Ramos (cell line): ENCODE data around the gene NTM.

Experiments used
- in situ Hi-C: fragments of 300-500 bp; cut with MboI; formaldehyde crosslinking; loops from one replicate; pipeline ENCODE4 v1.14.3; 2022; ENCODE audit warnings: low sequenced_read_pairs; ENCODE audit not compliant: unreplicated experiment

The NTM gene

DNA sequence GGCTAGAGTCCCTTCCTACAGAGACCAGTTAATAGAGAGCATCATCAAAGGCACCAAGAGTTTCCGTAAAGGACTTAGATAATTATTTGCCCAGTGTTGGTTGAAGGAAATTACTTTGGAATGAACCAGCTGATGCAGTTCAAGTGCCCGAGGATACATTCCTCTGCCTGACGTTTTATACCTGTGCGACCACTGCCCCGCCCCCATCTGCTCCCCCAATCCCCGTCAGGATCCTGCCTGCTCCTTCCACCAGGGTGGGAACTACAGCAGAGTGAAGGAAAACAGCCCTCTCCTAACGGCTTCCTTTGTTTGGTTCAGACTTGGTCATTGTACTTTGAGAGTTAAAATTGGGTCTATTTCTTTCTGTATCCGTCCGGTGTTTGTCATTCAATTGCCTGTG lies 761.5 kb downstream of the NTM start:
- in situ Hi-C loops = no loop called here

DNA sequence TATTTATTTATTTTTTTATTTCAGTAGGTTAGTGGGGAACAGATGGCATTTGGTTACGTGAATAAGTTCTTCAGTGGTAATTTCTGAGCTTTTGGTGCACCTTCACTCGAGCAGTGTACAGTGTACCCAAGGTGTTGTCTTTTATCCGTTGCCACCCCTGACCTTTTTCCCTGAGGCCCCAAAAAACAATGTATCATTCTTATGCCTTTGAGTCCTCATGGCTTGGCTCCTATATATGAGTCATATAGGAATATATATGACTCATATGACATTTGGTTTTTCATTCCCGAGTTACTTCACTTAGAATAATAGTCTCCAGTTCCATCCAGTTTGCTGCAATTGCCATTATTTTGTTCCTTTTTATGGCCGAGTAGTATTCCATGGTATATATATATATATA lies 763.9 kb downstream of the NTM start:
- in situ Hi-C loops = no loop called here

DNA sequence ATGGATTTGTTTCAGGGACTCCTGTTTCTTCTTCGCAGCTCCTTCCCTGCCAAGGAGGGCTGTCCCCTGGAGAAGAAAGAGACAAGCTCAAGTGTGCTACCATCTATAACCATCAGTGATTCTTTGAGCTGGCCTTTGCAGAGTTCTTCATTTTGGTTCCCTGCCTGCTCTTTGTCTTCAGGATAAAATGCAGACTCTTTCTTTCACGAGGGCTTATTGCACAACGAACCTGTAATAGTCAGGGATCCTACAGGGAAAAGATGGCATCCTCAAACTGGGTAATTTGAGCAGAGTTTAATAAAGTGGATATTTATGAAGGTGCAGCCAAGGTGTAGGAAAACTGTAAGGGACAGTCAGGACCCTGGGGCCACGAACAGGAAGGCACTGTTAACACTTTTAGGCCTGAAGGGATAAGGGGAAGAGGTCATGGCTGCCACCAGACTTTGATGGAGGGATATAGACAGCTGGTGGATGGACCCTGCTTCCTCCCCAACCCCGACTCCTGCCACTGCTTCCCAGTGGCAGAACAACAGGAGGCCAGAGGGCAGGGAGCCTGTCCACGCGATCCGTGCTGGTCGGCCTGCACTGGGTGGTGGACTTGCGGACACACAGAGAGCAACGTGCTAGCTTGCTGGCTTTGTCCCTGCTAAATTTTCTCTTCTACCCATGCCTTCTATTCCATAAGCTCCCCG lies 767.0 kb downstream of the NTM start:
- in situ Hi-C loops = no loop called here

DNA sequence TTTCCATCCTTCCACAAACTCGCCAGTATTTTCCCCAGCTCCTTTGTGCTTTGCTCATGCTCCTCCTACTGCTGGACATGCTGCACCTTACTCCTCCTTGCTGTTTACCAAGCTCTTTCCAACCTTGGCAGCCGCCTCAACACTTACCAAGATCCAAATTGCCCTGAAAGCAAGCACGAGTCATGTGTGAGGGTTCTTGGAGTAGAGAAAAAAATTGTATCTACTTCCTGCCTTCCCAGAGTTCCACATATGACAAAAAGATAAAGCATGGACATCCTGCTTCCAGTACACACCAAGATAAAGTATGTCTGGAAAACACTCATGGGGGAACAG lies 767.5 kb downstream of the NTM start:
- in situ Hi-C loops = no loop called here

DNA sequence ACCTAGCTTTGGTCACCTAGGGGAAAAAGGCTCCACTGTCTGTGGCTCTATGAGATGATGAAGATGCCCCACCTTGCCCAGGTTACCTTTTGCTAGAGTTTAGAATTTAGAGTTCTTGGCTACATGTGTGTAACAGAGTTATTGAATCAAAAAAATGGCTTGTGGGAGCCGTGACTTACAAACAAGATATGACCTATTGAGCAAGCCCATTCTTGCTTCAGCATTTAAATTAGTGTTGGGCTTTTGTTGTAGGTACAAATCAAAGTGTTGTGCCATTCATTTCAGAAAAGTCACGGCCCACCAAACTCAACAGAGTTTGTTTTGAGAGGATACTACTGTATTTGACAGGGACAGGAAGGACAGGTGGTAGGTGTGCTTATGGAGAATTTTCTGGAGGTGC lies 768.8 kb downstream of the NTM start:
- in situ Hi-C loops = no loop called here

DNA sequence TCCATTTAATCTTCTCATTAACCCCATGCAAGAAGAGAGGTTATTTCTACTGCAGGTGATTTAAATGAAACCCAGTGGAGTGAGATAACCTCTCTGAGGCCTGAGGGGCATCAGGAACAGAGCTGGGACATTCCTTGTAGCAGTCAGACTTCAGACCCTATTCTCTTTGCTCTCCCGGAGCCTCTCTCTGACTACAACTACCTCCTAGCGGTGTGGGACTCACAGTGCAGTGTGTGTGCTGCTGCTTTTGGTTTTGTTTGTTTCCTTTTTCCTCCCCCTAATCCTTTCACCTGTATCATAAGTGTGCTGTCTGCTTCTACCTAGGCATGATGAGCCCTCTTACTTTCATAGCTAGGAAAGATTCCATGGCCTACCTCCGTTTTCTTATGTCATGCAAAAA lies 769.6 kb downstream of the NTM start:
- in situ Hi-C loops = no loop called here

DNA sequence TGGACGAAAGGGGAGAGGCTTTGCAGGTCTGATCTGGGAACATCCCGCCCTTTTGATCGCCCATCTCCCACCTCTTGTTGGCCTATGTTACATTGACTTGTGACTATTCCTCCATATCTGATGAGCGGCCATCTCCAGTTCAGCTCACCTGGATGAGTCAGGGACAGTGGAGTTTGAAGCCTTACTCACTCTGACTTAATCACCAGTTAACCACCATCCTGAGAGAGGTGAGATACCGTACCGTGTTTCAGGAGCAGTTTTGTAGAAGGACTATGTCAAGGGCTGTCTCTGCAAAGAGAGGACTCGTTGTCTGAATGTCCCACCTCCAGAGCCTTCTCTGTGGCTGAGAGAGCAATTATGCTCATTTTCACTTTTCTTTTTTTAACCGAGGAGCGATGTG lies 771.7 kb downstream of the NTM start:
- in situ Hi-C loops = no loop called here

DNA sequence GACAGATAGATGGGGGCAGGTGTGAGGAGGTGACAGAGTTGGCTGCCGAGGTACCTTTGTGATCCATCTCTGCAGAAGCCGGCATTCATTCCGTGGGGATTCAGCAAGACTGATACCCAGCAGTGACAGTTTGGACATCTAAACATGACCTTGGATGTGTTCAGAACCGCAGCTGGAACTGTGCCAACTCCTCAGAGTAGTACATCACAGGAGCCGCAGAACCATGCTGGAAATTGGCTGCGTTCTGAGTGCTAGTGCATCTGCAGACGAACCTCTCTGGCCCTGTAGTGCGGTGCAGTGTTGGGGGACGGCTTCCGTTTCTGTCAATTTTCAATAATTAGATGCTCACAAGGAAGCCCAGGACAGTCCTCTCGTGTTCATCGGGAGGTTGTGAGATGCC lies 772.1 kb downstream of the NTM start:
- in situ Hi-C loops = no loop called here

DNA sequence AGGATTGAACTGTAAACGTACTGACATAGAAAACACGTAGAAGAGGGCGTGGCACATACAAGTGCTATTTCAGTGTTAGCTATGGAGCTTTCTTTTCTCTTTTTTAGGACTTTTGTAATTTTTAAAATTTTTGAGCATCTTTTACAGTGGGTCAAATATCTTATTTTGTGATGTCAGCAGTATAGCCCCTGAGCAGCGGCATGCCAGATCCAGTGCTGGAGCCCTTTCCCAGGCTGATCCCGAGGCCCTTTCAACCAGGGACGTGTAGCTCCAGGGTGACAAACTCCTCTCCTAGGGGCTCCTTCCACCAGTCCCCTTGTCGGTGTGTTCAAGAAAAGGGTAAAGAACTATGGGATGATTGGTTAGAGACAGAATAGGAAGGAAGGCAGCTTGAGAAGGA lies 777.0 kb downstream of the NTM start:
- in situ Hi-C loops = no loop called here

DNA sequence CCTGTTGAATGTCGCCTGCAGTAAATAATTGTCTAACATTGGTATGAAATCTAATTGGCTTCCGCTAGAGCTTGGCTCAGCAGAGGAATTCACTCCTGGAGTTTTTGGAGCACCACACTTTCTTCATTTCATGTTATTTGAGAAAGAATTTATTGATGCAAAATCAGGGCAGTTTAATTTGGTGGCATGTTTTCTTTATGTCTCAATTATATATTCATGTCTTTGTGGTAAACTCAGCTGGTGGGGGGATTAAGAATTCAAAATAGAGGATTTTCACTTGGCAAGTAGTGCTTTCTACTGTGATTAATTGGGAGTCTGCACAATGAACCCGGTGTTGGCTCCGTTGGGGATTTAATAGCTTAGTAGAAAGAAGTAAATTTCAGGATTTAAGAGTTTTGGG lies 784.4 kb downstream of the NTM start:
- in situ Hi-C loops = no loop called here

DNA sequence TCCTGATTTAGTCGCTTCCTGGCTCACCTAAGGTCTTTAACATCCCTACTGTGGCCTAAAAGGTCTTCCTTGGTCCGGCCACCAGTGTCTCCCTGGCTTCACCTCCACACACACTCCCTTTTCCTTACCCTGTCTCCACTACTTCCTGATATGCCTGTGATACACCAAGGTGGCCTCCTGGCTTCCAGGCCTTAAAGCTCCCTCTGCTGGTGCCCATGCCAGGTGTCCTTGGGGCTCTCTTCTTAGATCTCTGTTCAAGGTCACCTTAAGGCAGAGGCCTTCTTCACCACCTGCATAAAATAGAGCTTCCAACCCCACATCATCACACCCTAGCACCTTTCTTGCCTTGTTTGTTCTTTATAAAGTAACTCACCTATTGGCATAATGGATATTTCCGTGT lies 787.7 kb downstream of the NTM start:
- in situ Hi-C loops = no loop called here

DNA sequence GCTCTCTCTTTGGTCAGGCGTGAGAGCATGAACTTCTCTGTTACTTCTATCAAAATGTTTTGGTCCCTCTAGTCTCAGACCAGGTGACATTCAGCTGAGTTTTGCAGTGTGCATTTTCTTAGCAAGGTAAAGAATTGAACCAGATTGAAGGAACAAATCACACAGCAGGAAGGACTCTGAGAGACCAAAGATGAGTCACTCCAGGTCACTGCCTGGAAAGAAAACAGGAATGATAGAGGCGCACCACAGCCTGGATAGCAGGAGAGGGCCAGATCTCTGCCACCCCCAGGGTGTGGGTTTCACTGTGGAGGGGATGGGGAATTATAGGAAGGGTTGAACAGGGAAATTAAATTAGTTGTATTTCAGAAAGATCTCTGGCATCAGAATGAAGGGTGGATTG lies 788.3 kb downstream of the NTM start:
- in situ Hi-C loops = no loop called here

DNA sequence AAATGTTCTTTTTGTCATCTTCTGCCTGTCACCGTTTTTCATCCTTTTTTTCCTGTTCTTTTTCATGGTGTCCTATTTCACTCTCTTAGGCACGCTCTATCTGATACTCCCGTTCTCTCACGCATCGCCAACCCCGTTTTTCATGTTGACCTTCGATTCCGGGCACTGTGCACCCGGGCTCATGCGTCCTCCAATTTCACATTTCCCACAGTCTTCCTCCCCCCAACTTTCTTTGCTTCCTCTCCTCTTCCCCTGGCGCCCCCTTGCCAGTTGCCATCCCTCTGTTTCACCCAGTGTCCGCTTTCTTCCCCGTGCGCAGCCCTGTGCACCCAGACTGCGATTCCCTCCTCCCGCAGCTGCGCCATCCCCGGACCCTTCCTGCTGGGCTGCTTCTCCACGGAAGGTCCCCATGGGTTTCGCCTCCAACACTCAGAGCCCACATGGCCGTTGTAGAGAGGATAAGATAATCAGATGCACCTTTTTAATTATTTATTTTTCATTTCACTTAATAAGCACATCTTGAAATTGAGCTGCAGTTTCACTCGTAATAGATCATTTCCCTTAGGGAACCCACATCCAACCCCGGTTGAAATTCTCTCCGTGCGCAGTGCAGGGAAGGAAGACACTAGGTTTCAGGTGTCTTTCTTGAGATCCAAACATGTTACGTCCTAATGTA lies 791.1 kb downstream of the NTM start:
- in situ Hi-C loops = no loop called here

DNA sequence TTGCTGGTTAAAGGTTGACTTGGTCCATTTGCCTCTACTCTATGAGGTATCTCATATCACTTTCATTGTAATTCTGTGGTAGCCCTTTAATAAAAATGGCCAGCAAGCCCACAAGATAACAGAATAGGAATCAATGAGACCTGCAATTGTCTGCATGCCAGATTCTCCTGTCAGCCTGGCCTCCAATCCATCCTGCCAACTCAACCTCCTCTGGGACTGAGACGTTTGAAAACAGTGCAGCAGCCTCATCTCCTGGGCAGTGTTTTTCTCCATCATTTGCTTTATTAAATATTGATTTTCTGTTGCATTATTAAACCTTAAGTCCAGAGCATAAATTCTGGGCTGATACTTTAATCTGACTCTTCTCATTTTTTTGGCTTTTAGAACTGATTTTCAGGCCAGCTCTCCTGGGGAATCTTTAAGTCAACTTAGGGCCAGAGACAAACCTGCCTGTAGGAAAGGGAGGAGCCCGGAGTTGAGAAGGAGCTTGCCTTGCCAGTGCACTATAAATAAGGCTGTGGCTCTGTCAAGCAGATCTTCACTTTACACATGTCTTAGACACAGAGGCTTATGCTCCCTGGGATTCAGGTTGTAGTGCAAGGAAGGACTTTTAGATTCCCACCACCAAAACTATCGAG lies 798.0 kb downstream of the NTM start:
- in situ Hi-C loops = no loop called here

DNA sequence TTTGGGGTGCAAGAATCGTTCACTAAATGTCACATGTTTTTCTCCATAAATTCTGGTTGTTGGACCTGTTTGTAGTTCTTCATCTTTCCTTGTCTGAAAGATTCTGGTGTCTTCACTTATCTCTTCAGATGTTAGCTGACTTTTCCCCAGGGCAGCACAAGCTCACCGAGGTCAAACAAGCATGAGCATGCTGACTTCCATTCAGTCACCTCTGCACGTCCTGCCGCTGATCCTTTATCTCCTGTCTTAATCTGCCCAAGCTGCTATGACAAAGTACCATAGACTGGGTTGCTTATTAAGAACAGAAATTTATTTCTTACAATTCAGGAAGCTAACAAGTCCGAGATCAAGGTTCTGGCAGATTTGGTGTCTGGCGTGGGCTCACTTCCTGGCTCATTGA lies 800.6 kb downstream of the NTM start:
- in situ Hi-C loops = no loop called here

DNA sequence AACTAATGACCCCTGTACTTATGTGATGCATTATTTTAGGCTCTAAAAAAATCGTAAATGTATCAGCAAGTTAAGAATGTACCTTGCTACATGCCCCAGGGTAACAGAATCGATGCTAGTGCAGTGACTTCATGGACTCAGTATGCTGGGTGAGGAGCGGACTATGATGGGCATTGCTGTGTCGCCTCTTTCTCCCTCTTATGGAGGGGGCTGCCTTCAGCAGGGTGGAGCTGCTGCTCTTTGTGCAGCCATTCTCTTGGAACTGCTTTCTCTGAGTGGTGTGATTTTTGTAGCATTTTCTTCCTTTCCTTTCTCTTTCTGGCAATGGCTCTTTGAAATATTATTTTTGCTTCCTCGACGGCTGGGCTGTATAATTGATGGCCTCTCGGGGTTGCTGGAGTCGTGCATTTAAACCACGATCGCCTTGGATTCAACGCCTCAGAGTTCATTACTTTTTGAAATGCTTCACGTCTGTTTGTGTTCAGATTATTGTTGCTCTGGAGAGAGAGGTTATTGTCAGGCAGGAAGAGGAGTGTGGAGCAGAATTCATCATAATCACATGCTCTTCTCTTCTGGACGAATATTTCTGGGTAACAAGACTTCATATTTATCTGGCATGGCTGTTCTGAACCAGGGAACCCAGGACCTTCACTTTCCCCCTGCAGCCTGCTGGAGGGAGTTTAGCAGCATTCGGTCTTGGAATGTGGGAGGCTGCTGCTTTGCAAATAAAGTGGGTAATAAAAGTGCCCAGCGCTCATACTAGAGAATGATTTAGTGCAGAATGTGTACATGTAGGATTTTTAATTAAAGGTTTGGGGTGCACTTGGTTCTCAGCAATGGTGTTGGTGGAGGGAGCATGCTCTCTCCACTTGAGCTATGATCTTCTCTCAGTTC lies 804.2 kb downstream of the NTM start:
- in situ Hi-C loops = no loop called here

DNA sequence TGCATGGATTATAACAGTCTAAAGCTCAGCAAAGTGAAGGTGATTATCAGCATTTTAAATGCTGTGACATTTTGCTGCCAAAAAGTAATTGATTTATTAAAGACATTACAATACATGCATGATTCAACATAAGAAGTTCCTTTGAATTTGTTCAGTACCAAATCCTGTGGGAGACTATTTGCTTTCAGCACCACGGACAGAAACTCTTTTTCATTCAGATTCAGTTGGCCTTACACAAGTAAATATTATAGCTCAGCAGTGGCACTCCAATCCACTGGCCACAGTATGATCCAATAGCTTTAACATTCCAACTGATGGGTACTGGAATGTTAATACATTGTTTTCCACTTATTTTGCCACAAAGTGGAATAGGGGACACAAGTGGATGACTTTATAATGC lies 806.7 kb downstream of the NTM start:
- in situ Hi-C loops = no loop called here

DNA sequence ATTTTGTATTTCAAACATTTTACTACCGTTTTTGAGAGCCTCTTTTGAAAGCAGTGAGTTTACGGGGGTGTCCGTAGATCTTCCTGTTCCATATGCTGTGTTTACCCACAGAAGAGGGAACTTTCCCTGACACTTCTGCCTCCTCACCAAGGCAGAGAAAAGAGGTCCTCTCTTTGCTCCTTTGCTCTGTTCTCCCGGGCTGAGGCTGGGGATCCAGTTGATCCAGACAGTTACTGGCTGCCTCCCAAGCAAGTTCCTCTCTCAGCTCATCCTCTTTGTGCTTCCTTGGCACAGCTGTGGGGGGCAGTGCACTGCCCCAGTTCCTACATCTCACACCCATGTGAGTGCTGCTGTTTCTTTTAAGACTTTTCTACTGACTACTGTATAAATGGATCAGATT lies 813.7 kb downstream of the NTM start:
- in situ Hi-C loops = no loop called here

DNA sequence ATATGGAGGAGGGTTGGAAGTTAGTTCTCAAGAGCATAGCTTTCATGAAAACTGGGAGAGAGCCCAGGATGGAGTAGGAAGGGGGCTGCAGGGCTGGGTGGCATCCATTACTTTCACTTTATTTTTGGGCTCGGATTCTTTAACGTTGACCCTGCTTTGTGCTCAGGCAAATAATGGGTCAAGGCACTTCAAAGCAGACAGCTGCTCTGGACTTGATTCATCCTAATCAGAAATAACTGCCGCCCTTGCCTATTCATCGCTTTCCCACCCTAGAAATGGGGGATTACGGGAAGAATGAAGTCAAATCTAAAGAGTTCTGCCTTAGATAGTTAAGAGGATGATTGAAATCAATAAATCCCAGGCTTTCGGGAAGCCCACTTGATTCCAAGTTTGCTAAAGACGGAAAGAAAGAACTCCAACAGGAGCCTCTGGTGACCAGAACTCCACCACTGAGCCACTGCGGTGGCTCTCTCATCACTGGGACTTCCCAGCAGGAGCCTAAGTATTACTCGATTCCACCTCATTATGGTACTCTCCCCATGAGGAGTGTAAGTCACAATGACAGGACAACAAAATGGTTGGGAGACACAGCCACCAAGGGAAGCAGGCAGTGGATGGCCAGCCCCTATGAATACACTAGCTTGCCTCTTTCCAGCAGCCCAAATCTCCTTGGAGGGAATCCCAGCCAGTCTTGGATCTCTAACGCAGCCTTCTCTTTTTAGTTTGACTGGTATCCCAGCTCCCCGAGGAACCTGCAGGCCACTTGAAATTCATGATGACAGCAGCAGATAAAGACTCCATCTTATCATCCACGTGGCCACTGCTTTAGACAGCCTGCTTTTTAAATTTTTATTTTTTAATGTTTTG lies 815.5 kb downstream of the NTM start:
- in situ Hi-C loops = no loop called here

DNA sequence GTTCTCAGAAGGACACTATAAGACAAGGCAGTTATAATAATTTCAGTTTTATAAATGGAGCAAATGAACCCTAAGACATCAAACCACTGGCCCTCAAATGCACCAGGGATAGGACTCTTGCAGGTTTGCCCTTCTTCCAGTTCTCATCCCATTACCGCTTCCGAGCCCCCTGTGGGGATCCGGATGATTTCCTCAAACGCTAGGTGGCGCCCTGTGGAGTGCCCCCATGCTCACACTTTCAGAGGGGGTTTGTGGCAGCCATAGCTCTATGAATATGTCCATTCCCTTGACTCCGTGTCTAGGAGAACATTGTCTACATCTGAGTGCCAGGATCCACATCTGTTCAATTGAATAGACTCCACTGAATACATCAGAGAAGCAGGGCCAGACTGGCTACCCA lies 816.3 kb downstream of the NTM start:
- in situ Hi-C loops = no loop called here
